GM19238 (cell line): ENCODE data around the gene PYY.

Experiments used
- DNase-seq: peaks from one replicate; pipeline ENCODE4 v3.0.0; 2011; ENCODE audit warnings: low spot score; ENCODE audit not compliant: insufficient read length

PYY gene

DNA sequence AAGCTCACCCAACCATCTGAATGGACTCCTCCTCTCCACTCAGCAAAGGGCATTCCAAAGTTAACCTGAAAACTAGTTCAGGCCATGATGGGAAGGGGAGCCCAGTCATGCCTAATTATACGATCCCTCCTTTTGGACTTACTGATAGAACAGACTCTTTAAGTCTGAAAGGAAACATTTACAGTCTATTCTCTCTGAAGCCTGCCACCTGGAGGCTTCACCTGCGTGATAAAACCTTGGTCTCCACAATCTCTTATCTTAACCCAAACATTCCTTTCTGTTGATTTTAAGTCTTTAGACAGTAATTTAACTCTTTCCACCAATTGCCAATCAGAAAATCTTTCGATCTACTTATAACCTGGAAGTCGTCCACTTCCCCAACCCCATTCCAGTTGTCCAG, 37.4 kb downstream of the PYY start:
- DNase-seq, result no peak

DNA sequence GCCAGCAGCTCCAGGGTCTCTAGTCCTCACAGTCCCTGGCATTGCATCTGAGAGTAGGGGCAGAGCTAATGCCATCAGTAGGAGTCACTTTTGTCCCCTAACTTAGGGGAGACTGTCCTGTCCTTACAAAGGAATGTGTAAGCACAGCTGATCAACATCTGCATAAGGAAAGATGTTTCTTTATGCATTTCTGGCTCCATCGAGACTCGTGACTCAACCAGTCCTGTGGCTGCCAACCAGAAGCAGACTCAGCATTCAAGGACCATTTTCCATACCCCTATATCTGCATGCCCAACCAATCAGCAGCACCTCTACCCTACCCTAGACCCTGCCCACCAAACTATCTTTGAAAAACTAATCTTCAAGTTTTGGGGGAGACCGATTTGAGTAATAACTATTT, 38.2 kb downstream of the PYY start:
- no peak for DNase-seq

DNA sequence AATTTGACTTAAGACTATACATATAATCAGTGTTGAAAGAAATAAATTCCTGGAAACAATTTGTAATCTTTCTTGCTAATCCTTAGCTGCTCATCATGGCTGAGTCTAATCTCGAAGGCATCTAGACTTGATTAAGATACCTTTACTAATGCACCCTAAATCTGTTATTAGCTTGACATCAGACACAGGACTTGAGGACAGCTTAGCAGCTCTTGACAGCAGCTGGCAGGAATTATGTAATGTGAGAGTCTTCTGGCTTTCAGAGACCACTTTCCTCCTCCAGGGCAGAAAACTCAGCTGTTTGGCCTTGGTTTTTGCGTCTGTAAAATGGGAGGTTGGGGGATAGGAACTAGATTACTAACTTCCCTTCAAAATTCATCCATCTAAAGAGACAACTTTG, 39.3 kb downstream of the PYY start:
- DNase-seq, result no peak

DNA sequence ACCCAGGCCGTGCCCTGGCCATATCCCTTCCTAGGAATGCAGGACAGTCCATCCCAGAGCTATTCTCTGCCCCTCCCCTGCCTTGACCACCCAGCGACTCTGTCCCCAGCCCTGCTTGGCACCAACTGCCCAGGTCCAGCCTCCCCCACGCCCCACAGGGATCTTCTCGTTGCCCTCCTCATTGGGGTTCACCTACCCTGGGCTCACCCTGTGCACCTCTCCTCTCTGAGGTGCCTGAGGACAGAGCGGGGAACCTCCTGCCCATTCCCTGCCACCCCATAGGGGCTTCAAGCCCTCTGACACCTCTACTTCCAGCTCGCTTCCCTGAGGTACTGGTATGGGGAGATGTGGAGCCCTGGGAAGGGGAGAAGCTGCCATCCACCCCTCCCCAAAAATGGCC, 40.2 kb downstream of the PYY start:
- no peak for DNase-seq

DNA sequence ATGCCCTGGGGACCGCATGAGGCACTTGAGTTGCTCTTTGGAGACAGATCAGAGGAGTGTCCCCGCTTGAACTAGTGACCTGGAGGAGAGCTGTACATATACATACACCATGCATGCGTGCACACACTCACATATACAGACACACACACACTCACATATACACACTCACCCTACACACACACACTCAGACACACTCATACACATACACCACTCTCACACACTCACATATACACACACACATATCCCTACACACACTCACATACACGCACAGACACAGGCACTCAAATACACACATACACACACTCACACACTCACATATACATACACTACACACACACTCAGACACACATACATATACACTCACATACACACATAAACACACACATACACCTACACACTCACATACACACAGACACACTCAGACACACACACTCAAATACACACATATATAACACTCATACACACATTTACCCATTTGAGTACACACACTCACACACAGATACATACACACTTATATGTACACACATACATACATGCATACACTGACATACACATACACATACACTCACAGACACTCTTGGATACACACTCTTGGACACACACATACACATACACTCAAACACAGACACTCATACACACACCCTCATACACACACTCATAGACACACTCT, 41.0 kb downstream of the PYY start:
- no peak for DNase-seq

DNA sequence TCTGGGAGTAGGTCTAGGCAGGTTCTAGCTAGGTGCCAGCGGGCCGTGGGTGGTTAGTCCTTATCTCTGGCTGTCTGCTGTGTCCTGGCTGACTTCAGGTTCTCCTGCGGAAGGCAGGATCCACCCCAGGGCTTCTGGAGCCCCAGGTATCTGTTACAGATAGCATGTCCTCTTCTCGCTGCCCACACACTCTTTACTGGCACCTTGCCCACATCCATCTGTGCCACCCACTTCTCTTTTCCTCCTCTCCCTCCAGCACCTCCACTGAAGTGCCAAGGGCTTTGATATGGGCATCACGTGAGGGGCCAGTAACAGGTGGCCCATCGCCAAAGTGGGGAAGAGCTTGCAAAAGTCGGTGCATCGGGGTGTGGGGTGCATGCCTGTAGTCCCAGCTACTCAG, 41.8 kb downstream of the PYY start:
- no peak for DNase-seq

DNA sequence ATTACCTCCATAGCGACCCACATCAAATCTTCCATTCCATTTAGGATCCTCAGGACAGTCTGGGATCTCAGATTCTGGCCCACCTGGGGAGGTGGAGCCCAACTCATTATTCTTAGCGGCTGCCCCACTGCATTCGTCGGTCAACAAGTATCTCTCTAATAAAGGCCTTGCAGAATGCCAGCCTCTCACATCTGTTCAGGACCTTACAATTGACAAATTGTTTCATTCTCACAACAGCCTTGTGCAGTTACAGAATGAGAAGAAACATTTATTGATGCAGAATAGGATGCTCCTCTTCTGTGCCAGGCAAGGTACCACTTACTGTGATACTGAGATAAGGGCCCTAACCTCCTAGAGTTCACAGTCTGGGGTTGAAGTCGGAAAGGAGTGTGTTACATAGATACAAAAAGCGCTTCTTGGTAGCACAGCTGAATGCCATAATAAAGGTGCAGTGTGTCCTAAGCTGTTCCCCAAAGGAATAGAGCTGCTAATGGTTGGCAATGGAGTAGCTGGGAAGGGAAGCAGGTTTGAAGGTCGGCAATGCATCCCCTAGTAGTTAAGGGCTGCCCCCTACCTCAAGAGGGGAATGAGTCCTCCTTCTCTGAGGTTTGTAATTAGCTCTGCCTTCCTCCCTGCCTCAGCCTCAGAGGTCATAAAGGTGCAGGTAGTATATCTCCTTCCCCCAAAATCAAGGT, 44.1 kb downstream of the PYY start:
- DNase-seq, result no peak

DNA sequence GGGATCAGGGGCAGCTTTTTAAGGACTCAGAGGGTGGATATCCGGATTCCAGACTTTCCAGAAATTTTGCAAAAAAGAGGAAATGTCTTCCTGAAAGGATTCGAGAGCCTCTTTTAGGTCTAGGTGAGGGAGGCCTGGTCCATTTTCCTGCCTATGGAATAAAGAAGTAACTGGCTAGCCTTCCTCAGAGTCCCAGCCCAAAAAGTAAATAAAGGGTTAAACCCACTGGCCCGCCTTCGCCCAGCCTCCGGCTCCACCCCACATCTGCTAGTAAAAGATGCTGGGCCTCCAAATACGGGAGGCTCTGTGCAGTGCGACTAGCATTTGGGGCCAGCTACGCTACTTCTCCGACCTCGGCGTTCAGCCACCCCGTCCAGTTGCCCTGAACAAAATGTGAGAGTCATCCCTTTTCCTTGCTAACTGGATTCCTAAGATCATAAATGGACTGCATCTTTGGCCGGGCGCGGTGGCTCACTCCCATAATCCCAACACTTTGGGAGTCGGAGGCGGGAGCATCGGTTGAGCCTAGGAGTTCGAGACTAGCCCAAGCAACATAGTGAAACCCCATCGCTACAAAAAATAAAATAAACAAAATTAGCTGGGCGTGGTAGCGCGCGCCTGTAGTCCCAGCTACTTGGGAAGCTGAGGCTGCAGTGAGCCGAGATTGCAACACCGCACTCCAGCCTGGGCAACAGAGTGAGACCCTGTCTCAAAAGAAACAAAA, 45.6 kb downstream of the PYY start:
- no peak for DNase-seq

DNA sequence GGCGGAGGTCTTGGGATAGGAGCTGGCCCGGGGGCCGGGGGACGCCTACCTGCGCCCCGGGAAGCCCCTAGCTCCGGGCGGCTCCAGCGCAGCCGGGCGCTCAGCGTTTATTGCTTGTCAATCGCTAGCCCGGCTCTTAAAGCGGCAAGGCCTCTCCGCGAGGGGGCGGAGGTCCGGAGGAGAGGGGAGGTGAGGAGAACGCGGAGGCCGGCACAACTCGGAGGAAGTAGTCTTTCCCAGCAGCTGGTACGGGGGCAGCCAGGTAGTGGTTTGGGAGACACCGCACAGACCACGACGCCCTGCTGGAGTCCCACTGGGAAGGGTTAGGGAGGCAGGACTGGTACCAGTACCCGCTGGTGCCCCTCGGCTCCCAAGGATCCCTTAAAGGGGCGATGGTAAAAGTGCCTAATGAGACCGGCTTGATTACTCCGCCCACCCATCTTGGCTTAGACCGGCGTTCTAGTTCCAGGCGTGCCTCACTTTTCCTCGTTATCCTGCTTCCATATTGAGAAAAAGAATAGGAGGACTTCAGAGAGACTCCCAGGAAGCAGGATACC, 46.2 kb downstream of the PYY start, which contains the start of gene MPP2:
MPP2 (minus strand) TSS at position 112 of the 557 bp plus-strand sequence. CDS start 3,076 bp downstream, outside the sequence.
- no peak for DNase-seq

DNA sequence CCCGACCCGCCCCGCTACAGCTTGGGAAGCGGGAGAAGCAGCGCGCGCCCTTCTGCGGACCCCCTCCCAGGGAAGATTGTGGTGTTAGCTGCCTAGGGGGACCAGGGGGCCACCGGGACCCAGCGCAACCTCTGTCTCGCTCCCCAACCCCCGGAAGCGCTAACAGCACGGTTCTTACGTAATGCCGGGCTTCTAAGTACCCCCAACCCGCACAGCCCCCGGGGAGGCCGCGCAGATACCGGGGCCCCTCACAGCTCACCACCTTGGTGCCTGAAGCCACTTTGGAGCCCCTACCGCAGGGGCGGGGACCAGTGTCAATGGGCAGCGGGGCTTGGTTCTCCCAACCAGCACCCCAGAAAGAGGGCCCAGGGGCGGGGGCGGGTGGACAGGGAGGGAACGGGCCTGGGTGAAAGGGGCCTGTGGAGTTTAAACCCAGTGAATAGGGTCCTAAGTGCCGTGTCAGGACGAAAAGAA, 46.8 kb downstream of the PYY start:
- DNase-seq, result no peak

DNA sequence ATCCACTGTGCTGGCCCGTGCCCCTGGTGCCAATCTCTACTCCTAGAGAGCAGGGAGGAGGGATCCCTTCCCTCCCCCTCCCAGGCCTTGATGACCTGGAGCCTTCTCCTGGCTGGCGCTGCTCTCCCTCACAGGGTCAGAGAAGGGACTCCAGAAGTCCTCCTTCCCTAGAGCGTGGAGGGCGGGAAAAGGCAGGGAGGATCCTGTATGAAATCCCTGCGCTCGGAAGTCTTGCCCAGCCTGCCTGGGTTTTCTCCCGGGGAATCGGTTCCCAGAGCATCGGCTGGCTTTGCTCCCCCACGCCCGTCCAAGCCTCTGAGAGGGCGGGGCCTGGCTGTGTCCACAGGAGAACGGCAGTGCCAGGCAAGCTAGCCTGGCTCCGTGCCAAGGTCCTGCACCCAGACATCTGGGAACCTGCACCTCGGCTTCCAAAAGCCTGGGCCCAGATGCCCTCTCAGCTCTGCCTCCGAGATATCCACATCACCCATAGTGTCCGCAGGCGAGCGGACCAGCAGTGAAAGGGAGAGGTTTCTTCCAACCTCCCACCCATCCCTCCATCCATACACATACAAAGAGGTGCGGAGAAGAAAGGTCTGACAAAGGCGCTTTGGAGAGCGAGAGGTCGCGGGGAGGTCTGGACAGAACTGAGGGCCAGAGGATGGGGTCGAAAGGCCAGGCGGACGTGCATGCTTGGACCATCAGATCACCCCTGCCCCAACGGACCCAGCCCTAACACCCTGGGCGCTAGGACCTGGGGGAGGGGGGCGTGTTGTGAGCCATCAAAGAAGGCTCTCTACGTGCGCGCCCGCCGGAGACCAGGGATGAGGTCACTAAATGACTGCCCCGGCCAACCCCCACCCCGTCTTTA, 47.5 kb downstream of the PYY start:
- DNase-seq, result no peak

DNA sequence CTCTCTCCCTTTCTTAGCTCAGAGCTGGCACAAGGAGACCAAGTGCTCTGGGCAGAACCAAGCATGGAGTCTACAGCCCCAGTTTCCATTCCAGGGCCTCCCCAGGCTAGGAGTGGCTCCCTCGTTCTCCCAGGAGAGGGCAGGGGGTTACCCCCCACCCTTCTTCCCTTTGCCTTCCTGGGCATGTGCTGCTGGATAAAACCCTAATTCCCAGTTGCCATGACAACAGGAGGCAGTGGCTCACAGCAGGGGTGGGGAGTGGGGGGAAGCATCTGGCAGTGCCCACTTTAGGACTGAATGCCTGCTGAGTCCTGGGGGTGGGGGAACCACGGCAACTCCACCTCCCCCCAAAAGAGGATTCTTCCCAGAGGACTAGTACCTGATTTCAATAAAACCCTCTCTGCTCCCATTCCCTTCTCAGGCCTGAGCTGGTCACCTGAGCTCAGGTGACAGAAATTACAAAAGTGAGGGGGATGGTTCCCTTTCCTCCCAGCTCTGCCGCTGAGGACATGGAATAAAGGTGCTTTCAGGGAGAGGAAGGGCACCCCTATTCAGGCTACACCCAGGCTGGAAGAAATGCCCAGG, 48.2 kb downstream of the PYY start:
- DNase-seq, result no peak
